Cardiac muscle cell (in vitro differentiated cells and primary cell): ENCODE results near the gene IP6K1. TPM values are rescaled to one million over a fixed set of nuclear protein-coding genes. Genes with fewer than 3 reads are reported as not detected.

Experiments
- DNase-seq, 2 donors: peaks; one replicate each; pipeline versions ENCODE4 v3.0.0 to v3.0.0-alpha.2; 2010 to 2017; ENCODE audit warnings: low read depth in 1 of 2, low spot score in 1 of 2
- H3K27ac ChIP-seq: fragments of 200-600 bp; sonication (generic); 2 replicates; pipeline ENCODE4 v1.5.1; 2016
- H3K27me3 ChIP-seq: fragments of 200-600 bp; sonication (generic); 2 replicates; pipeline ENCODE4 v1.6.0; 2016; ENCODE audit warnings: control low read depth
- H3K36me3 ChIP-seq: fragments of 200-600 bp; sonication (generic); 2 replicates; pipeline ENCODE4 v1.5.1; 2016; ENCODE audit warnings: control low read depth
- H3K4me1 ChIP-seq: fragments of 200-600 bp; sonication (generic); 2 replicates; pipeline ENCODE4 v1.8.1; 2017; ENCODE audit warnings: low read depth, mild to moderate bottlenecking, mixed run types
- H3K4me3 ChIP-seq: fragments of 200-600 bp; sonication (generic); 2 replicates; pipeline ENCODE4 v1.5.1; 2016; ENCODE audit warnings: mild to moderate bottlenecking
- H3K9me3 ChIP-seq: fragments of 200-600 bp; sonication (generic); 2 replicates; pipeline ENCODE4 v1.5.1; 2017; ENCODE audit warnings: low read depth, mild to moderate bottlenecking, control low read depth
- polyA plus RNA-seq: library from polyadenylated mRNA; unstranded; fragments of >200 nt; fragmentation: Nextera tagmentation; extraction: Ambion mirVana; gene quantifications from 2 replicates; pipeline ENCODE4 v1.2.1, GENCODE V29; 2016
- total RNA-seq: library from RNA; depleted of rRNA; stranded (reverse); fragments of >200 nt; gene quantifications from 2 replicates; pipeline ENCODE4 v1.2.3, GENCODE V29; 2016
- TF ChIP-seq, protein P1 (sequence below): IDR thresholded peaks from 2 replicates; pipeline ENCODE4 v1.5.1; 2012; ENCODE audit warnings: low read depth, mild to moderate bottlenecking, low read length

Gene IP6K1
- total and polyA plus RNA-seq, 2 experiments from 2014 or later: 30.1 to 40.3 TPM

DNA sequence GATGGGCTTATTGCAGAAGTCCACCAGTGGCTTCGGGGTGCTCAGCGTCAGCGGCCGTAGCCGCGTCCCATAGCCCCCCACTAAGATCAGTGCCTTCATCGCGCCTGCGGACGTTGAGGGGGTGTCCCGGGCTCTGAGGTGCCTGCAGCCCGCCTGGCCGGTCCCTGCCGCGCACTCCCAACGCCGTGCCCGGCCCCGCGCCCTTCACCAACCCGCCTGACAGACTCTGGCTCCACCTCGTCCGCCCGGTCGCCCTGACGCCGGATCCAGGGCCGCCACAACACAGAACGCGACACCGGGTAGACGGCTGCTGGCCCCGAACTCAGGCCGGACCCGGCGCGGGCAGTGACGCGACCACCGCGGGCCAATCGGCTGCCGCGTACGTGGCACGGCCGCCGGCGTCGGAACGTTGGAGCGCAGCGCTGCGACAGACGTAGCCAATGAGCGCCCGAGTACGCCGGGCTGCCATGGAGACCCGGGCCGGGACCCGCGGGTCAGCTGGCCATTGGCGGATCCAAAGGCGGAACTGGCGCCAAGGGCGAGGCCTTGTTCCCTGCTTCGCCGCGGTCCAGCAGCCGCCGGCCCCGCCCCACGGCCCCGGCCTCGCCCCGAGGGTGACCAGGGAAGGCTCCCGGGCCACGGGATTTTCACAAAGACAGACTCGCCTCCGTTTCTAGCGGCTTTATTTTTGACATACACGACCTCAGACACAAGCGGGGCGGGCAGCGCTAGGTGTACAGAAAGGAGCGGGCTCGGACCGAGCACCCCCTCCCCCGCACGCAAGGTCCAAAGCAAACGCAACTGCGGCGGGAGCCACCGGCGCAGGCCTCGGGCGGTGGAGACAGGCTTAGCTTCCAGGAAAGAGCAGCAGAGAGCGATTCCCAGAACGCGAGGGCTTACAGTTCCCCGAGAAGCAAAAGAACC lies 62.5 kb downstream of the IP6K1 start, which contains the start of gene GMPPB:
TSS of gene GMPPB (minus strand) at position 324 of the 924 bp plus-strand sequence. CDS start at position 99, 225 bp downstream.
- Histone ChIP-seq H3K27ac (peak within 1 kb of the TSS; percentile 80), H3K4me3 (peak within 1 kb of the TSS; percentile 59), H3K27me3 (no peaks in the 10 kb centered on the region), H3K9me3 (no peaks in the 10 kb centered on the region), H3K4me1 (no peaks in the 10 kb centered on the region), H3K36me3 (peaks cover 16% of the 10 kb centered on the region)
- TF ChIP-seq, protein P1, sequence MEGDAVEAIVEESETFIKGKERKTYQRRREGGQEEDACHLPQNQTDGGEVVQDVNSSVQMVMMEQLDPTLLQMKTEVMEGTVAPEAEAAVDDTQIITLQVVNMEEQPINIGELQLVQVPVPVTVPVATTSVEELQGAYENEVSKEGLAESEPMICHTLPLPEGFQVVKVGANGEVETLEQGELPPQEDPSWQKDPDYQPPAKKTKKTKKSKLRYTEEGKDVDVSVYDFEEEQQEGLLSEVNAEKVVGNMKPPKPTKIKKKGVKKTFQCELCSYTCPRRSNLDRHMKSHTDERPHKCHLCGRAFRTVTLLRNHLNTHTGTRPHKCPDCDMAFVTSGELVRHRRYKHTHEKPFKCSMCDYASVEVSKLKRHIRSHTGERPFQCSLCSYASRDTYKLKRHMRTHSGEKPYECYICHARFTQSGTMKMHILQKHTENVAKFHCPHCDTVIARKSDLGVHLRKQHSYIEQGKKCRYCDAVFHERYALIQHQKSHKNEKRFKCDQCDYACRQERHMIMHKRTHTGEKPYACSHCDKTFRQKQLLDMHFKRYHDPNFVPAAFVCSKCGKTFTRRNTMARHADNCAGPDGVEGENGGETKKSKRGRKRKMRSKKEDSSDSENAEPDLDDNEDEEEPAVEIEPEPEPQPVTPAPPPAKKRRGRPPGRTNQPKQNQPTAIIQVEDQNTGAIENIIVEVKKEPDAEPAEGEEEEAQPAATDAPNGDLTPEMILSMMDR: no peak
- peak; percentile 98 for DNase-seq

DNA sequence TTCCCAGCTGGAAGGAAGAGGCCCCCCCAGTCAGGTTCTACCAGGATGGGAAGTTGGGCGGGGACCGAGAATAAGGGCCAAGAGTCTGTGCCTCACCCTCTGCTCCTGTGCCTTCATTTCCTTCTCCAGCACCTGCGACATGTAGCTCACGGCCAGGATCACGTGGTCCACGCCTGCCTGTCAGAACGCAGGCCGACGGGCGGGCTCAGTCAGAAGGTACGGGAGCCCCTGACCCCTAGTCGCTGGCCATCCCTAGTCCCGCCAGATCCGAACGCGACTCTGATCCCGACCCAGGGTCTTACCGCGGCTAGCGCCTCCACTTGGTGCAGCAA lies 63.1 kb downstream of the IP6K1 start:
- TF ChIP-seq, protein P1: no peak
- H3K36me3 ChIP-seq: peaks cover 16% of the 10 kb centered on the region
- H3K4me3 ChIP-seq: peak overlapping the region; percentile 59
- peak overlapping the region; percentile 80 for H3K27ac ChIP-seq
- H3K9me3 ChIP-seq: no peaks in the 10 kb centered on the region
- DNase-seq: peak; percentile 43 to 63
- H3K4me1 ChIP-seq: no peaks in the 10 kb centered on the region
- H3K27me3 ChIP-seq: no peaks in the 10 kb centered on the region

DNA sequence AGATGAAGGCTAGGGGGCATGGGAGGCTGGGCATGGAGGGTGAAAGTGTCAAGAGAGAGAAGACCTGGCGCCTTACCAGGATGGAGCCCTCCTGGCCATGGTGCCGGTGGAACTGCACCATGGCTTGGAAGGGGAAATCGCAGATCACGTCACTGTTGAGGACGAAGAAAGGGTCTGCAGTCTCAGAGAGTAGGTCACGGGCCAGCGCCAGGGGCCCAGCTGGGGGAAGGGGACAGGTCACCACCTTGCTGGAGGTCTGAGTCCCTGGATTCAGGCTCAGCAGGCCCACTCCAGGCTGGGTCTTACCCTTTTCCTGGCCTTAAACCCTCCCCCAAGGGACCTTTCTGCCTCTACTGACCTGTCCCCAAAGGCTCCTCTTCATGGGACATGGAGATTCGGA lies 63.4 kb downstream of the IP6K1 start:
- Histone ChIP-seq H3K4me3 (peak overlapping the region; percentile 59), H3K27me3 (no peaks in the 10 kb centered on the region), H3K9me3 (no peaks in the 10 kb centered on the region), H3K36me3 (peaks cover 14% of the 10 kb centered on the region), H3K27ac (peak overlapping the region; percentile 80), H3K4me1 (no peaks in the 10 kb centered on the region)
- DNase-seq: no peak
- TF ChIP-seq, protein P1: no peak

DNA sequence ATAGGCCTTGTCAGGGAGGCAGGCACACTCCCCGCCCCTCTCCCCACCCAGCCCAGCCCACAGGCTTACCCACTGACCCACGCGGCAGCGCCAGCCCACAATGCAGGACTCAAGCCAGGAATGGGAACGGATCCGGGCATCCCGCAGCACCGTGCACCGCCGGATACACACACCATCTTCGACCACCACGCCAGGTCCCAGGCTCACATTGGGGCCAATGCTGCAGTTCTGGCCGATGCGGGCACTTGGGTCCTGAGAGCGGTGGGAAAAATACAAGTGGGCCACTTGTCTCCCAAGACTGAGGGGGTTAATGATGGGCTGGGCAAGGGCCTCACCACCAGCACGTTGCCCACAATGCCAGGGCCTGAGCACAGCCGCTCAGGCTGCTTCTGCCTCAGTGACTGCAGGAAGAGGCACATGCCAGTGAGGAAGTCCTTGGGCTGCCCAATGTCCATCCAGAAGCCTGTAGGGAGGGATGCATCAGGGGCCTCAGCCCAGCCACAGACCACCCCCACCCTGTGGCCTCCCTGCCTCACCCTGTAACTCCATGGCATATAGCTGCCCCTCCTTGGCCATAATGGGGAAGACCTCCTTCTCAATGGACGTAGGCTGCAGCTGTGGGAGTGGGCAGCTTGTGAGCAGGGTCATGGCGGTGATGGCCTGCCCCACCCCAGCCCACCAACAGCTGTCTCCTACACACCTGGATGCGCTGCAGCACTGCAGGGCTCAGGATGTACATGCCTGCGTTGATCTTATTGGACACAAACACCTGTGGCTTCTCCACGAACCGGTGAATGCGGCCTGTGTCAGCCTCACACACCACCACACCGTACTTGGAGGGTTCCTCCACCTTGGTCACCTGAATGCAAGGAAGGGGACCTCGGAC lies 64.2 kb downstream of the IP6K1 start:
- TF ChIP-seq, protein P1: no peak
- Histone ChIP-seq H3K4me3 (no peak overlapping the region), H3K9me3 (no peaks in the 10 kb centered on the region), H3K4me1 (no peaks in the 10 kb centered on the region), H3K27me3 (no peaks in the 10 kb centered on the region), H3K36me3 (peaks cover 7% of the 10 kb centered on the region), H3K27ac (no peak overlapping the region)
- no peak for DNase-seq

DNA sequence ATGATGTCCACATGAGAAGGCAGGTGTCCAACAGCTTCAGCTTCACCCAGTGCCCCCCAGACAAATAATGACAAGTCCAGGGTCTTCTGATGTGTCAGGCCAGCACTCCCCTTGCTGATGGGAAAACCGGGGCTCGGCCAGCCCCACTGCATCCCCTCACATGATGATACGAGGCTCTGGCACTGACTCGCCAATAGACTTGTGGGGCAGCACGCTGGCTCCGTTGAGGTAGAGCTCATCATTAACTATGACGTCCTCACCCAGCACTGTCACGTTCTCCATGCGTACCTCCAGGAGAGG lies 64.8 kb downstream of the IP6K1 start:
- Histone ChIP-seq H3K4me3 (no peak overlapping the region), H3K27ac (no peak overlapping the region), H3K9me3 (no peaks in the 10 kb centered on the region), H3K4me1 (no peaks in the 10 kb centered on the region), H3K36me3 (peaks cover 4% of the 10 kb centered on the region), H3K27me3 (no peaks in the 10 kb centered on the region)
- DNase-seq: no peak
- TF ChIP-seq, protein P1: no peak
